Measurements from ENCODE around the gene TMEM95.
"Not testable (repeated sequence)": the region's sequence is repeated elsewhere in the genome, so short reads cannot be mapped to it uniquely, and the experiment has no call there.

Gene TMEM95

GRCh38 chr17:7323731-7324437 lies 31.1 kb upstream of the TMEM95 start:
- DNase-seq (ENCODE audit: low read depth in 2 of 2) = no peak

GRCh38 chr17:7324438-7324779 lies 30.5 kb upstream of the TMEM95 start:
- DNase-seq (ENCODE audit: low read depth in 2 of 2) = no peak

- no peak for DNase-seq (ENCODE audit: low read depth in 2 of 2)
These were observed 29.9 kb upstream of the TMEM95 start for GRCh38 chr17:7325031-7325528.

- DNase-seq (ENCODE audit: low read depth in 2 of 2) = no peak
These were observed 28.8 kb upstream of the TMEM95 start for GRCh38 chr17:7326186-7326585.

GRCh38 chr17:7327056-7327455 lies 27.9 kb upstream of the TMEM95 start:
- DNase-seq (ENCODE audit: low read depth in 2 of 2) = no peak

- DNase-seq (ENCODE audit: low read depth in 2 of 2) = no peak
These were observed 27.5 kb upstream of the TMEM95 start for GRCh38 chr17:7327501-7327900.

GRCh38 chr17:7328009-7328408 lies 26.9 kb upstream of the TMEM95 start:
- DNase-seq (ENCODE audit: low read depth in 2 of 2) = no peak

- DNase-seq (ENCODE audit: low read depth in 2 of 2) = no peak
These were observed 26.0 kb upstream of the TMEM95 start, which contains the start of gene NEURL4 for GRCh38 chr17:7328840-7329373. TSS of gene NEURL4 (minus strand) at chr17:7329335. CDS start at chr17:7329312, 23 bp downstream.

- peak; percentile 87 to 95 for DNase-seq (ENCODE audit: low read depth in 2 of 2)
These were observed 25.5 kb upstream of the TMEM95 start for GRCh38 chr17:7329374-7329996.

- DNase-seq (ENCODE audit: low read depth in 2 of 2) = peak; percentile 51 to 60
These were observed 24.8 kb upstream of the TMEM95 start for GRCh38 chr17:7329997-7330637.

GRCh38 chr17:7330638-7331015 lies 24.3 kb upstream of the TMEM95 start:
- no peak for DNase-seq (ENCODE audit: low read depth in 2 of 2)

GRCh38 chr17:7332111-7332510 lies 22.8 kb upstream of the TMEM95 start:
- no peak for DNase-seq (ENCODE audit: low read depth in 2 of 2)

- DNase-seq (ENCODE audit: low read depth in 2 of 2) = not testable (repeated sequence)
These were observed 22.3 kb upstream of the TMEM95 start for GRCh38 chr17:7332600-7333069.

GRCh38 chr17:7334938-7335538 lies 19.9 kb upstream of the TMEM95 start:
- no peak for DNase-seq (ENCODE audit: low read depth in 2 of 2)

GRCh38 chr17:7335765-7336164 lies 19.2 kb upstream of the TMEM95 start:
- not testable (repeated sequence) for DNase-seq (ENCODE audit: low read depth in 2 of 2)

GRCh38 chr17:7336240-7337175 lies 18.4 kb upstream of the TMEM95 start, which contains the start of gene ACAP1:
TSS of gene ACAP1 (plus strand) at chr17:7336529. CDS start at chr17:7336735, 206 bp downstream.
- peak; percentile 69 to 70 for DNase-seq (ENCODE audit: low read depth in 2 of 2)

- DNase-seq (ENCODE audit: low read depth in 2 of 2) = not testable (repeated sequence)
These were observed 17.4 kb upstream of the TMEM95 start for GRCh38 chr17:7337600-7337999.

- DNase-seq (ENCODE audit: low read depth in 2 of 2) = no peak
These were observed 14.8 kb upstream of the TMEM95 start for GRCh38 chr17:7340179-7340578.

- no peak for DNase-seq (ENCODE audit: low read depth in 2 of 2)
These were observed 13.1 kb upstream of the TMEM95 start for GRCh38 chr17:7341842-7342241.

GRCh38 chr17:7343250-7343649 lies 11.7 kb upstream of the TMEM95 start:
- DNase-seq (ENCODE audit: low read depth in 2 of 2) = no peak

Measured in activated CD8-positive, alpha-beta memory T cell treated with anti-CD3 and anti-CD28 coated beads for 4 hours (primary cell).